Spleen (tissue), 11 donors: ENCODE results near the gene IFFO2. TPM values are rescaled to one million over a fixed set of nuclear protein-coding genes. Genes with fewer than 3 reads are reported as not detected.

ENCODE experiments used
- DNase-seq: peaks from one replicate; pipeline ENCODE4 v3.0.0-alpha.2; 2020
- H3K27ac ChIP-seq, 8 donors: fragments of 200-600 bp; sonication (generic) in 7 of 8; 1 replicate in 4 of 8; 2 replicates in 4 of 8; pipeline versions ENCODE4 v1.5.0 to v1.8.0; 2016 to 2021; ENCODE audit warnings: inconsistent platforms in 4 of 8, mild to moderate bottlenecking in 4 of 8, moderate library complexity in 1 of 8
- H3K27me3 ChIP-seq, 7 donors: fragments of 200-600 bp; sonication (generic) in 6 of 7; replicated peaks in 1 of 7; 1 replicate in 4 of 7; 2 replicates in 3 of 7; pipeline versions ENCODE4 v1.5.0 to v1.8.0; 2016 to 2021; ENCODE audit warnings: inconsistent platforms in 3 of 7, mild to moderate bottlenecking in 1 of 7
- H3K36me3 ChIP-seq, 6 donors: fragments of 200-600 bp; sonication (generic) in 5 of 6; 1 replicate in 4 of 6; 2 replicates in 2 of 6; pipeline versions ENCODE4 v1.5.0 to v1.8.0; 2016 to 2021; ENCODE audit warnings: inconsistent platforms in 2 of 6
- H3K4me1 ChIP-seq, 6 donors: fragments of 200-600 bp; sonication (generic) in 5 of 6; 1 replicate in 3 of 6; 2 replicates in 3 of 6; pipeline versions ENCODE4 v1.5.0 to v1.8.0; 2016 to 2021; ENCODE audit warnings: inconsistent platforms in 3 of 6
- H3K4me3 ChIP-seq, 8 donors: fragments of 200-600 bp; sonication (generic) in 7 of 8; 1 replicate in 4 of 8; 2 replicates in 4 of 8; pipeline versions ENCODE4 v1.5.0 to v1.8.0; 2016 to 2021; ENCODE audit warnings: inconsistent platforms in 4 of 8, mild to moderate bottlenecking in 4 of 8, moderate library complexity in 2 of 8
- H3K9me3 ChIP-seq, 8 donors: fragments of 200-600 bp; sonication (generic) in 7 of 8; 1 replicate in 4 of 8; 2 replicates in 4 of 8; pipeline versions ENCODE4 v1.5.0 to v1.8.0; 2016 to 2021; ENCODE audit warnings: inconsistent platforms in 4 of 8
- CTCF ChIP-seq, 11 experiments: fragments of 200-600 bp in 7 of 11; fragments of 450-650 bp in 4 of 11; sonication (generic) in 4 of 11; IDR thresholded peaks in 8 of 11; conservative IDR thresholded peaks in 3 of 11; 1 replicate in 7 of 11; 2 replicates in 4 of 11; pipeline versions ENCODE4 v1.4.0 to v1.8.0; 2016 to 2021; ENCODE audit warnings: antibody characterized with exemption in 11 of 11, inconsistent platforms in 4 of 11, mild to moderate bottlenecking in 1 of 11
- POLR2A ChIP-seq, 3 donors: fragments of 450-650 bp; IDR thresholded peaks; one replicate each; pipeline ENCODE4 v1.5.1; 2017; ENCODE audit warnings: antibody characterized with exemption in 3 of 3, mild to moderate bottlenecking in 1 of 3
- POLR2AphosphoS5 ChIP-seq, 3 donors: sonication (generic); formaldehyde crosslinking; IDR thresholded peaks; one replicate each; pipeline ENCODE4 v1.5.1; 2017; ENCODE audit warnings: antibody characterized with exemption in 3 of 3
- WGBS, 5 donors: extraction: QIAGEN DNeasy Blood & Tissue Kit in 3 of 5; methylation state at CpG; one replicate each; pipeline versions ENCODE4 v1.1.5 to v1.1.7; 2013 to 2018; 5-methylcytosine and 5-hydroxymethylcytosine counted together
- intact Hi-C: fragments of 100-400 bp; cut with DNase I; formaldehyde crosslinking; loops from one replicate; pipeline ENCODE4 v1.15.0; 2023; ENCODE audit warnings: low total_unique reads
- polyA plus RNA-seq, 3 donors: library from polyadenylated mRNA; stranded (reverse); fragments of 200-250 nt; gene quantifications; one replicate each; pipeline ENCODE4 v1.2.1, GENCODE V29; 2013
- total RNA-seq, 7 donors: library from RNA; depleted of rRNA in 3 of 7; stranded (reverse); fragments of >200 nt in 3 of 7; fragmentation: NEBNext Ultra II Directional in 4 of 7; extraction: Animal tissue kit (Norgen Biotek cat#: 25700) in 4 of 7; gene quantifications; one replicate each; pipeline versions ENCODE4 v1.1.0 to v1.2.1, GENCODE V29; 2016 to 2021
- donor health status: healthy with polysubstance abuse.
- donor health status: DM: no; HTN: no; CAD: no; lungs with moderate emphysema.
- donor health status: DM: no; HTN: no; CAD: no.
- donor health status: Bipolar disorder and iron deficiency.
- donor health status: healthy.
- donor health status: DM: no; HTN: no; CAD: no.
- donor health status: DM: yes; HTN: yes; CAD: no.

Gene IFFO2
- total and polyA plus RNA-seq, 10 donors, result 2.7 to 19.7 (median 14.8) TPM

- peak overlapping the region in 1 of 8 donors; percentile 27 for H3K4me3 ChIP-seq
- peak overlapping the region; percentile 68 to 85 (median 76) for H3K27ac ChIP-seq
- intact Hi-C loops, result loop anchor here (10.0 kb wide), 1 partner anchor 188 kb away; no protein-coding TSS in a partner anchor
- H3K4me1 ChIP-seq, result peaks cover 17 to 51% (median 37%) of the 10 kb centered on the region in 6 donors
- H3K9me3 ChIP-seq, result no peaks in the 10 kb centered on the region
- TF ChIP-seq CTCF (IDR thresholded peaks at IDR 0.05 in 8 of 11, conservative IDR thresholded peaks at IDR 0.05 in 3 of 11) (peak; percentile 77 to 93 (median 87)), POLR2AphosphoS5 (IDR thresholded peaks at IDR 0.05) (peak in 1 of 3 donors; percentile 35), POLR2A (IDR thresholded peaks at IDR 0.05) (no peak)
- DNase-seq, result peak; percentile 87
- 19 to 44% (median 34%) methylated on average over 16 of the region's 16 CpGs for WGBS, 5 donors
- H3K27me3 ChIP-seq, result no peaks in the 10 kb centered on the region
- peaks cover 0 to 54% (median 31%) of the 10 kb centered on the region in 6 donors for H3K36me3 ChIP-seq
These were observed 49.2 kb downstream of the IFFO2 start for GRCh38 chr1:18907021-18907916.

- WGBS, 5 donors, result 36 to 51% (median 38%) methylated on average over 8 of the region's 8 CpGs
- Histone ChIP-seq H3K9me3 (no peaks in the 10 kb centered on the region), H3K27me3 (no peaks in the 10 kb centered on the region), H3K36me3 (peaks cover 0 to 16% (median 0%) of the 10 kb centered on the region in 6 donors), H3K27ac (peak overlapping the region; percentile 76 to 92 (median 87)), H3K4me1 (peaks cover 16 to 71% (median 44%) of the 10 kb centered on the region in 6 donors), H3K4me3 (peak overlapping the region; percentile 64 to 92 (median 88))
- no peak for TF ChIP-seq POLR2A (IDR thresholded peaks at IDR 0.05)
- no peak for TF ChIP-seq CTCF (IDR thresholded peaks at IDR 0.05 in 8 of 11, conservative IDR thresholded peaks at IDR 0.05 in 3 of 11)
- no peak for TF ChIP-seq POLR2AphosphoS5 (IDR thresholded peaks at IDR 0.05)
- no peak for DNase-seq
- intact Hi-C loops, result loop anchor here (10.0 kb wide), 1 partner anchor 191 kb away; no protein-coding TSS in a partner anchor
These were observed 53.2 kb downstream of the IFFO2 start for GRCh38 chr1:18903291-18903756.

GRCh38 chr1:18902523-18903290 lies 53.8 kb downstream of the IFFO2 start, which contains the start of gene ALDH4A1:
Gene ALDH4A1 (minus strand): TSS chr1:18902555. CDS start chr1:18902523, 32 bp downstream.
- intact Hi-C loops, result loop anchor here (10.0 kb wide), 1 partner anchor 192 kb away; no protein-coding TSS in a partner anchor
- TF ChIP-seq POLR2A (IDR thresholded peaks at IDR 0.05) (no peak), POLR2AphosphoS5 (IDR thresholded peaks at IDR 0.05) (peak; percentile 61 to 82 (median 79)), CTCF (IDR thresholded peaks at IDR 0.05 in 8 of 11, conservative IDR thresholded peaks at IDR 0.05 in 3 of 11) (peak in 2 of 11 experiments; percentile 9 to 44)
- DNase-seq, result peak; percentile 98

More at GRCh38 chr1:18902523-18903290, 53.8 kb downstream of the IFFO2 start, which contains the start of gene ALDH4A1:
- Histone ChIP-seq H3K27me3 (no peaks in the 10 kb centered on the region), H3K36me3 (peaks cover 0 to 13% (median 0%) of the 10 kb centered on the region in 6 donors), H3K4me3 (peak within 1 kb of the TSS; percentile 64 to 92 (median 88)), H3K27ac (peak within 1 kb of the TSS; percentile 76 to 92 (median 87)), H3K4me1 (peaks cover 10 to 64% (median 38%) of the 10 kb centered on the region in 6 donors), H3K9me3 (no peaks in the 10 kb centered on the region)
- WGBS, 5 donors, result 0 to 1% (median 0%) methylated on average over 36 to 55 of the region's 55 CpGs
